IPS-11a (cell line): Measurements from ENCODE around the gene MKRN2.
"Not testable (repeated sequence)": the region's sequence is repeated elsewhere in the genome, so short reads cannot be mapped to it uniquely, and the experiment has no call there.

Source experiments
- H3K4me3 ChIP-seq: one replicate; pipeline ENCODE4 v1.5.1; 2013; ENCODE audit warnings: low read depth, low read length, control low read depth

The MKRN2 gene, protein sequence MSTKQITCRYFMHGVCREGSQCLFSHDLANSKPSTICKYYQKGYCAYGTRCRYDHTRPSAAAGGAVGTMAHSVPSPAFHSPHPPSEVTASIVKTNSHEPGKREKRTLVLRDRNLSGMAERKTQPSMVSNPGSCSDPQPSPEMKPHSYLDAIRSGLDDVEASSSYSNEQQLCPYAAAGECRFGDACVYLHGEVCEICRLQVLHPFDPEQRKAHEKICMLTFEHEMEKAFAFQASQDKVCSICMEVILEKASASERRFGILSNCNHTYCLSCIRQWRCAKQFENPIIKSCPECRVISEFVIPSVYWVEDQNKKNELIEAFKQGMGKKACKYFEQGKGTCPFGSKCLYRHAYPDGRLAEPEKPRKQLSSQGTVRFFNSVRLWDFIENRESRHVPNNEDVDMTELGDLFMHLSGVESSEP

DNA sequence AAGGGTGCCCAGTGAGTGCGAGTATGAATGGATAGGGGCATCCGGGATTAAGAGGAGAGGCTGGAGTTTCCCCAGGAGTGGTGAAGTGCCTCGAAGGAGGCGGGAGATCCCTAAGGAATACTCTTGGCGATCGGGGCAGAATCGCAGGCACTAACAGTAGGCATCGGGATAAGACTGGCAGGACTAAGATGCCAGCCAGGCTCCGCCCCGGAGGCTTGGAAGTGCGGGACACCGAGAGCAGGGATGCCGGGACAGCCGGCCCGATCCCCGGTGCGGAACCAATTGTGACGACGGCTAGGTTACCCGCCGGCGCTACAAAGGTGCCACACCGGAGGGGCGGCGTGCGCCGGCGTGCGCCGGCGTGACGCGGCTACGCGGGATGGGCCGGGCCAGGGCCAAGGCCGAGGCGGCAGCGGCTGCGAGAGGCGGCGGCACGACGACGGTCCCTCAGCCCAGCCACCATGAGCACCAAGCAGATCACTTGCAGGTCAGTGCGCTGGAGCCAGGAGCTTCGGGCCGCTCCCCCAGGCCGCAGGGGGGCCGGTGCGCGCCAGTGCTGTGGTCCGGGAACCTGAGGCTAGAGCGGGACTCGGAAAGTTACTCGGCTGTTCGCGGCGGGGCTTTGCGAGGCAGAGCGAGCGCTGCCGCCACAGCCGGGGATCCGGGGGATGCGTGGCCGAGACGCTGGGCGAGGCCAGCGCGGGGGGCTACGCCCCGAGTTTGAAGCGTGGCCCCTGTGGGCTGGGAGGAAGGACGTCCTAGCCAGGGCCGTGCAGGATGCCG, at the start of gene MKRN2:
Gene MKRN2, plus strand, starts transcription at position 398 of the 783 bp plus-strand sequence. Its CDS starts 64 bp downstream, at position 462.
- peak within 1 kb of the TSS; percentile 79 for H3K4me3 ChIP-seq

DNA sequence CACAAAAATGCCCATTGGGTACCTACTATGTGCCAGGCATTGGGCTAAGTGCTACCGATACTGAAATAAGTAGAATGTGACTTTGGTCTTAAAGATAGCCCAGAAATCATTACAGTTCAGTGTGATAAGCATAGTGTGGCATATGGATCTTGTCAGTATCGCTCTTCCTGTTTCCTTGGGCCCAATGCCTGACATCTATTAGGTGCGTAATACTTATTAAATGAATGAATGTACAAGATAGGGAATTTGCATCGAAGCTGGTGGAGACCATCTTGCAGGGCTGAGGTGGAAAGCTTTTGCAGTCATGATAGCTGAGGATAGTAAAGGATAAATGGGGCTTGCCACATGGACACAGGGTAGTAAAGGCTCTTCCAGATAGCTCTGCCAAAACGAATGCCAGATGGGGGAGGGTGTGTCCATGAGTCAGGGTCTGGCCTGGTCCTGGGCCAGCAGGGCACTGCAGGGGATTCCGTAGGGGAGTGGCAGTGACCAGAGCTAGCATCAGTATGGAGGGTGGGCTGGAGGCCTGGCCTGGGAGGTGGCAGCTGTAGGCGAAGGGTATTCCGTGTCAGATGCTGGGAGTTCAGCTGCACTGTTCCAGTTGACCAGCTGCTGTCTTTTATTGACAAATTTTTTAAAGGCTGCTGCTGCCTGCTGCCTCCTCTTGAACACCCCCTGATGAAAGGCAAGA, 49.2 kb upstream of the MKRN2 start:
- no peak overlapping the region for H3K4me3 ChIP-seq

DNA sequence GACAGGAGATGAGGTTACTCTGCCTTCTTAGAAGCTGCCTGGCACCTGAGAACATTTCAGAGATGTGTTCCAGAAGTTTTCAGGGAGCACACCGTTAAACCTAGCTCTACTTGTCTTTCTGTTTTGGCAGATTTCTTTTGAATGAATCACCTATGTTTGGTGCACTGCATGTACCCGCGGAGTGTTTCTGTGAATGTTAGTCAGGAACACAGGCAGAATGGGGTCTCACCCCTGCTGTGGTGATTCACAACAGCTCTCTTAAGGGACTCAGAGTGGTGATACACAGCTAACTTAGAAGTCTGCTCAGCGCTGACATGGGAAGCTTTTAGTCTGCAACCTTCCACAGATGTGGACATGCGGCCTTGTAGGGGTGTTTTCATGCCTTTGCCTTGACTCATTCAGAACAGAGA, 48.6 kb upstream of the MKRN2 start:
- H3K4me3 ChIP-seq = no peak overlapping the region

DNA sequence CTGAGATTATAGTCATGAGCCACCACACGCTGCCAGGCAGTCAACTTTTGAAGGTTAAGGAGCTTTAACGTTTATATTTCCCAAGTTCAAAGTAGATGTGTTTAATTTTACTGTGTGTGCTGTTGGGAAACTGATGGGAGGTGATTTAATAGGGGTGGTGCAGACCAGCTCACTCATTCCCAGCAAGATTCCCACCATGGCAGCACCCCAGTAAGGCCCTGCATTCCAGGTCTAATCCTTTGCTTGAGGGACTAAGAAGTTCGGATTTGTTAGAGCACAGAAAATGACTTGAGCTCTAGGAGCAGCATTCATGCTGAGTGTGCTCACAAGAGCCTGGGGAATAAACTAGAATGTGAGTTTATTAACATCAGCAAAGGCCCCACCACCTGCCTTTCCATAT, 47.4 kb upstream of the MKRN2 start:
- H3K4me3 ChIP-seq = no peak overlapping the region

DNA sequence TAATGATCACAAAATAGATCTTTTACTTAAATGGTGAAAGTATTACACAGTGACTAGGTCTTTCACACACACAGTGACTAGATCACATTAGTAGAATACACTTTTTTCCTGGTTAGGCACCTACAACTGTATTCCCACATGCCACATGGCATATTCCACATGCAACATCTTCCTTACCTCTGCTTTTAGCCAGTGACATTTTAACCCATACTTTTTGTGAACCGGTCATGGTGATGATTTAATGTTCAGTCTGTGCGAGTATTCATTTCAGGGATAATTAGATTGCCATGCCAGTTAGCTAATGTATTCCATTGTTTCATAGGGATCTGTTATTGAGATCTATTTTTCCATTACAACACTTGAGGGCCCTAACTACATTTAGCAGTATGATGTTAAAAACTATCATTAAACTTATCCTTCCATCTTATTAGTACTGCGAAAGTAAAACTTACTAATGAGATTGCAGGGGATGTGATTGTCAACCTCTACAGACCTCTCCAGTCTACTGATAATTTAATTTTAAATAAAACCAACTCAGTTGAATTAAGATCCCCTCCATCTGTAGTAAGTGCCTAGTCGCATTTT, 44.3 kb upstream of the MKRN2 start:
- H3K4me3 ChIP-seq = no peak overlapping the region

DNA sequence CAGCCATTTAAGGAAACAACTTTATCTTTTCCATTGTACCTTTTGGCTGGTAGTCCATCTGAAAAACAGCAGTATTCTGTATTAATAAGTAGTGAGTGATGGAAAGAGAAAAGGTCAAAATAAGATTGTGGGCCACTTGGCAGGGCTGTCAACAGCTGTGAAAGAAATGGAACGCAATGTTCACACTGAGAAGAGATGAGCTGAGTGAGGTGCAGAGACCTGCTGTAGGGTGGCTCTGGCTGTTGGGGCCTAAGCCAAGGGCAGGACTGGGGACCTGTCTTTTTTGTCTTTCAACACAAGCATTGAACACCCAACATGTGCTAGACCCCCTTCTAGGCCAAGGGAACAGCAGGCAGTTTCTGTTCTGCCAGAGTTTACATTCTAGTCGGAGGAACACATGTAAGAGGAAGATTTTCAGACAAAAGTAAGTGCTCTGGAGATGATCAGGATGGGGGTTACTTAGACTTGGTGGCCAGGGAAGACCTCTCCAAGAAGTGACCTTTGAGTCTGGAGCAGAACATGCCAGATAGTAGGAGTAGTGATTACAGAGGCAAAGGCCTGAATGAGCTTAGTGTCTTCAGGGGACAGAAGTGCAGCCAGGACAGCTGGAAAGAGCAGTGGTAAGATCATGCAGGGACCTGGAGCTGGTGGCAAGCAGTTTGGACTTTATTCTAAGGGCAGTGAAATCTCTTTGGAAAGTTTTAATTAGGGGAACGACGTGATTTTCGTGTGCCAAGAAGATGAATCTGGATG, 43.0 kb upstream of the MKRN2 start:
- no peak overlapping the region for H3K4me3 ChIP-seq

DNA sequence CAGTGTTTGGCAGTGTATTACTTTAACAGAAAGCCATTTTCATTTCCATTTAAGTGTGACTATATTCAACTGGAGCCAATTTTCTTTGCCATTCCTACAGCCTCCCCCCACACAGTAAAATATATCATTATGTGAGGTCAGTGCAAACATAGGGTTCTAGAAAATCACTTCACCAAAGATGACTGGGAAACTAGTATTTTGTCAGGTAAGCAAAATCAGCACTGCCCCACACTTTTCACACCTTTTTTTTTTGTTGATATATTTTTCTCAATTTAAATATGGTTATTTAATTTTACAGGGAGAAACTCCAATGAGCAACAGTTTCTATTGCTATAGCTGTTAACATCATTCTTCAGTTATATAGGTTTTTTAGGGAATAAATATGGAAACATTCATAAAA, 41.3 kb upstream of the MKRN2 start:
- no peak overlapping the region for H3K4me3 ChIP-seq

DNA sequence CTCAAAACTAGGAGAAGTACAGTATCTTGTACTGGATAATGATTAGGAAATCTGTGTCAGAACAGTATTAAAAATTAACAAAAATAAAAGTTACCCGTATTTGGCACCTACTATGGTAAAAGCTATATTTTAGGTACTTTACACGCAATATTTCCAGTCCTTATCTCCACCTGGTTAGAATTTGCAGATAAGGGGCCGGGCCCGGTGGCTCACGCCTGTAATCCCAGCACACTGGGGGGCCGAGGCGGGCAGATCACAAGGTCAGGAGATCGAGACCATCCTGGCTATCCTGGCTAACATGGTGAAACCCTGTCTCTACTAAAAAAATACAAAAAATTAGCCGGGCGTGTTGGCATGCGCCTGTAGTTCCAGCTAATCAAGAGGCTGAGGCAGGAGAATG, 40.0 kb upstream of the MKRN2 start:
- no peak overlapping the region for H3K4me3 ChIP-seq

DNA sequence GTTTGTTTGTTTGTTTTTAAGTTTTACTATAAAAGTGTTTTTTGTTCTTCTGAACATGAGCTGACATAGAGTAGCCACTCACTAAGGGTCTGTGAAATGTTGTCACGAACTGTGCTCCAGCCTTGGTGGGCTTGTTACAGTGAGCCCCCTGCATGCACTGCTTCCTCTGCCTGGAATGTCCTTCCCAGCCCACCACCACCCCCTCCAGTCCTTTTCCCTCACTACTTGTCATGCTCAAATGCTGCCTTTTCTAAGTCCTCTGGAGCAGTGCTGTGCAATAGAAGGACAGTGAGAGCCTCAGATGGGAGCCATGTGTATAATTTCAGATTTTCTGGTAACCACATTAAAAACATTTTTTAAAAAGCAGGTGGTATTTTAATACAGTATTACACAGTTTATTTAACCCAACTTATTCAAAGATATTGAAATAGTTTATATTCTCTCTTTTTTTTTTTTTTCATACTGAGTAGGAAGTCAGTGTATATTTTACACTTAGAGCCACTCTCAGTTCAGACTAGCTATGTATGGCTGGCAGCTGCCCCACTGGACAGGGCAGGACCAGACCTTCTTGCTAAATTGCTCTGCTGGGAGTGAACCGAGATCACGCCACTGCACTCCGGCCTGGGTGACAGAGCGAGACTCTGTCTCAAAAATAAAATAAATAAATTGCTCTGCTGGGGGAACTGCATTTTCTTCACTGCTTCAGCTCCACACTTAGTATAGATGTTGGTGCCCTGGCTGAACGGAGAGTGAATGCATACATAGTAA, 38.4 kb upstream of the MKRN2 start:
- no peak overlapping the region for H3K4me3 ChIP-seq

DNA sequence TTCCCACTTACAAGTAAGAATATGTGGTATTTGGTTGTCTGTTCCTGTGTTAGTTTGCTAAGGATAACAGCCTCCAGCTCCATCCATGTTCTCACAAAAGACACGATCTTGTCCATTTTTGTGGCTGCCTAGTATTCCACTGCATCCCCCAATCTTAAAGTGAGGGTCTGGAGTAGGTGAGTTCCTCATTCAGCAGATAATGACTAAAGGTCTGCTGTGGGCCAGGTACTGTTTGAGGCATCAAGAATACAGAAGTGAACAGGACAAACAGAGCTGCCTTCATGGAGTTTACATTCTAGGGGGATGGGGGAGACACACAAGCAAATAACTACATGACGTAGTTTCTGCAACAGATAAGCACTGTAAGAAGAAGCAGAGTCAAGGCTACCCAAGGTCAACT, 35.9 kb upstream of the MKRN2 start:
- H3K4me3 ChIP-seq = no peak overlapping the region

DNA sequence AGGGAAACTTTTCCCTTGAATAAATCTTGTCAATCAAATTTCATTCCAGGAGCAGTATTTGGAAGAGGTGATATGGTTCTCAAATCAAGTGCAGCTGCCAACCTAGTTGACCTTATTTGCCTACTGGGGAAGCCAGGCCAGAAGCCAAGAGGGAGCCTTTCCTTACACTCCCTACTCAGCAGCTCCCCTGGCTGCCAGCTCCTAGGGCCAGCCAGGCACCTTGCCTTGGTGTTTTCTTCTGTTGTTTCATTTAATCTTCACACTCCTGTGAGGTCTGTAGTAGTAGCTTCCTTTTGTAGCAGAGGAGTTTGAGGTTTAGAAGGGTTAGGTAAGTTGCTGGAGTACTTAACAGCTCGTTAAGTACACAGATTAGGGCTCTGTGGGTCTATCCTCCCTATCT, 34.2 kb upstream of the MKRN2 start:
- H3K4me3 ChIP-seq = no peak overlapping the region

DNA sequence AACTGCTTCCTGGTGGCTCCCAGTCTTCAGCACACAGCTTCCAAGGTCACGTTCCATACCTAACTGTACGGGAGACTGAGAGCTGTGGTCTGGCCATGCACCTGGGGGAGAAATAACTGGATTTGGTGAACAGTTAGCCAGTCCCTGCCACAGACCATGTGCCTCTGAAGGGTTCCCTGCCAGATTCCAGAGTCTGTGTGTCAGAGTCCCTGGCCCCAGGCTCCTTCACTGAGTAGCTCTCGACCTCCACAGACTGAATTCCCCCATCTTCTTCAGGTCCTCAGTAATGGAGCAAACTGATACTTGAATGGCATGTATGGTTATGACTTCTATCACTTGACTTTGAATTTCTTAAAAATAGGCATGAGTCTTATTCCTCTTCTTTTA, 29.1 kb upstream of the MKRN2 start:
- H3K4me3 ChIP-seq = no peak overlapping the region

DNA sequence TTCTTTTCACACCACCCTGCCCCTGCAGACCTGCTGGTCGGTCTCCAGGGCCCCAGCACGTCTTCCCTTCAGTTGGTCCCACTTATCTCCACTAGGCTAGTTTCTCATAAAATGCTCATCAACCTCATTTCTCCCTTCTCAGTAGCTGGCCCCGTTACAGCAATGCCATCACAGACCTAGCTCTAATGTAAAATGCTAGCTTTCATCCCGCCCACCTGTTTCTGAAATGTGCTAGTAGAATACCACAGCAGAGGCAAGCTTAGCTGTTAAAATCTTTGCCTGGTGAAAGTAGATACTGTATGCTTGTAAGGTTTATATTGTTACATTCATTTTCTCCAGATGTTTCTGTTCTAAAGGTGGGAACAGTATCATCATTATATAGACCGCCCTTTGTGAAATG, 24.7 kb upstream of the MKRN2 start:
- H3K4me3 ChIP-seq = no peak overlapping the region

DNA sequence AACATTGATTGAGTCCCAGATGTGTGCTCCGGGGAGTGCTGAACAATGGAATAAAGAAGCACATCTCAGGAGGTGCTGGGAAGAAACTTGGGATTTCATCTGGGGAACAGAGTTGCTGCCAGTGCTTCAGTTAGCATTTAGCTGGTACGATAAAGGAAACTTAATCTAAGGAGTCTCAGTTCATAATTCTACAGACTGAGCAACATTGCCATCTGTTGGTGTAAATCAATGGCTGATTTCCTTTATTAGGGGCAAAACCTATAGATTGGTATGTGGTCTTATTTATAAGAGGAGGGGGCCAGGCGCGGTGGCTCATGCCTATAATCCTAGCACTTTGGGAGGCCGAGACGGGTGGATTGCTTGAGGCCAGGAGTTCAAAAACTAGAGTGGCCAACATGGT, 20.5 kb upstream of the MKRN2 start:
- no peak overlapping the region for H3K4me3 ChIP-seq

DNA sequence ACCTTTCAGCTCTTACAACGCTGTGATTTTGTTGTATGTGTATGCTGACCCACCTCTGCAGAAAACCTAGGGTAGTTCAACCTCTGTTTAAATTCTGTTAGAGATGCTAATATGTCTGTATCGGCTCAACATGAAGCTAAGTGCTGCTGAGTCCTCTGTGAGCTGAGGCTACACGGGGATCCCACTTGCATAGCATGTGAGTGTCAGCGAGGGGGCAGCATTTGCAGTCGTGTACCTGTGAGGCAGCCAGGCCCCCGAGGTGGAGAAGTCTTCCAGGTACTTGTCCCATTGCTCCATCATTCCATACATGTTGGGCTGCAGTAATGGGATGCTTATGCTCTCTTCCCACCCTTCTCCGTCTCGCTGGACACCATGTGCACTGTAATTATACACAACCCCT, 15.3 kb upstream of the MKRN2 start:
- H3K4me3 ChIP-seq = no peak overlapping the region

DNA sequence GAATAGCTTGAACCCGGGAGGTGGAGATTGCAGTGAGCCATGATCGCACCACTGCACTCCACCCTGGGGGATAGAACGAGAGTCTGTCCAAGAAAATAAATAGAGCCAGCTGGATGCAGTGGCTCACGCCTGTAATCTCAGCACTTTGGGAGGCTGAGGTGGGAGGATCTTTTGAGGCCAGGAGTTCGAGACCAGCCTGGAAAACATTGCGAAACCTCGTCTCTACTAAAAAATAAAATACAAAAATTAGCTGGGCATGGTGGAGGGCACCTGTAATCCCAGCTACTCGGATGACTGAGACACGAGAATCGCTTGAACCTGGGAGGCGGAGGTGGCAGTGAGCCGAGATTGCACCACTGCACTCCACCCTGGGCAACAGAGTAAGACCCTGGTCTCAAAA, 13.4 kb upstream of the MKRN2 start:
- not testable (repeated sequence) for H3K4me3 ChIP-seq

DNA sequence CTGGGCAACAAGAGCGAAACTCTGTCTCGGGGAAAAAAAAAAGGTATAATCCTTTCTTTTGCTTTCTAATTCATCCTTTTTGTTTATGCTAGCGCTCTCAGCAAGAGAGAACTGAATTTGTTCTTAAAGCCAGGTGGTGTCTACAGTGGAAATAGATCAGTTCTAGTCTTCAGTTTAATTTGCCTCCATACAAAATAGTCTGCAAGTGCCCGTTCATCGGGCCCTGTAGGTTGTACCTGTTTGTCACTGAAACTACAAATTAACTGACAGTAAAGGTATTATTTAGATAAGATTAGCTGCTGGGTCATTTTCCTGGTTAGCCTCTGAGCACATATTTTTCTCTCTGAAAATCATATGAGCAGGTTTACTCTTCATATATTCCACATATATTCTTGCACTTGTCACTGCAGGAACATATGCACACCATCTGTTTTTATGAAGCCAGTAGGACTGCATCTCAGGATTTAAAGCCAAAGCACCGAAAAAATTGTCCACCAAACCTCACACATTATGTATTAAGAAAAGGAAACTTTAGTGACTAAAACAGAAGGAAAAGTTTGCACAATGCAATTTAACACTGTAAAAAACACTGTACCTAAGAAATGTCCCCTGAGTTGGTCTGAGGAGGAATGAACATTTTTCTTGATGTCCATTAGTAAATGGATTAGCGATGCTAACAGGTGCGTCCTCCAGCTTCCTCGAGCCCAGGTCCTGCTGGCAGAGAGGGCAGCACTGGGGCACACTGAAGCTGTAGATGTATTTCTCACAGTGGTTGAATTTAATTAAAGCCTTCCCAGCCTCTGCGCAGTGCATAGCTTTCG, 12.0 kb upstream of the MKRN2 start:
- no peak overlapping the region for H3K4me3 ChIP-seq

DNA sequence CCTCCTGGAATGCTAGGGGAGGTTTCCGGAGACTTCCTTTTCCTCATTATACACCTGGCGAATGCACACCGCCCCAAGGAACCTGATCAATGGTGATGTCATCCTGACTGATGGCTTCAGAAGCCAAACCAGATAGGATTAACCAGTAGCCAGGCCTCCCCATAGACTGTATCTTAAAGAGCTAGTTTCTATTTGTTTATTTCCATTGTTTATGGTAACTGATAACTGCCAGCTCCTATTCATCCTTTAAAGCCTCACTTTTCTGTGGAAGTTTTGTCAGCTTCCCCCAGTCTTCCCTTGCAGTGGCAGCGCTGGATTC, 11.5 kb upstream of the MKRN2 start, which contains the start of gene MKRN2OS:
Gene MKRN2OS, minus strand, starts transcription at position 27 of the 319 bp plus-strand sequence. CDS start 35 bp downstream, outside the sequence.
- H3K4me3 ChIP-seq = no peak within 1 kb of the TSS
